PC-9 (cell line): ENCODE measurements around the gene LMBR1L. TPM values are rescaled to one million over a fixed set of nuclear protein-coding genes. Genes with fewer than 3 reads are reported as not detected.

Source experiments
- BruUV-seq: library from RNA; stranded (reverse); fragments of 400-500 nt; replicated peaks from 2 replicates; lab custom pipeline; 2021; lab: Mats Ljungman, UMichigan
- CTCF ChIA-PET: fragments of 300-600 bp; sonication (Branson Sonifier 250); formaldehyde crosslinking; loops from one replicate; lab custom pipeline; 2022; ENCODE audit warnings: antibody characterized with exemption; lab: Charles Lee
- POLR2A ChIA-PET: fragments of 300-600 bp; sonication (Branson Sonifier 250); formaldehyde crosslinking; loops from one replicate; lab custom pipeline; 2022; ENCODE audit warnings: antibody characterized with exemption; ENCODE audit not compliant: unreplicated experiment; lab: Charles Lee
- DNase-seq, 2 experiments: peaks; one replicate each; pipeline versions ENCODE4 v3.0.0 to v3.0.0-alpha.2; 2015 to 2022; ENCODE audit warnings: mixed read lengths in 1 of 2
- H2AFZ ChIP-seq: fragments of 200-600 bp; sonication (generic); 2 replicates; pipeline ENCODE4 v1.8.1; 2017; ENCODE audit warnings: antibody characterized with exemption
- H3F3A ChIP-seq: fragments of 200-600 bp; sonication (generic); 2 replicates; pipeline ENCODE4 v1.8.1; 2017; ENCODE audit warnings: antibody characterized with exemption, mild to moderate bottlenecking, low read depth; ENCODE audit not compliant: insufficient read depth
- H3K27ac ChIP-seq: fragments of 200-600 bp; sonication (generic); 2 replicates; pipeline ENCODE4 v1.6.1; 2016; ENCODE audit warnings: mixed run types
- H3K27me3 ChIP-seq: fragments of 200-600 bp; sonication (generic); 2 replicates; pipeline ENCODE4 v1.6.1; 2016; ENCODE audit warnings: low read depth, mixed run types; ENCODE audit not compliant: insufficient read depth
- H3K36me3 ChIP-seq: fragments of 200-600 bp; sonication (generic); 2 replicates; pipeline ENCODE4 v1.6.1; 2016; ENCODE audit warnings: low read depth, mixed run types
- H3K4me1 ChIP-seq: fragments of 200-600 bp; sonication (generic); replicated peaks from 2 replicates; pipeline ENCODE4 v1.6.1; 2016; ENCODE audit warnings: mixed run types; ENCODE audit not compliant: insufficient read depth
- H3K4me2 ChIP-seq: fragments of 200-600 bp; sonication (generic); 2 replicates; pipeline ENCODE4 v1.6.1; 2017; ENCODE audit warnings: mixed run types
- H3K4me3 ChIP-seq: fragments of 200-600 bp; sonication (generic); 2 replicates; pipeline ENCODE4 v1.6.1; 2016; ENCODE audit warnings: mixed run types
- H3K79me2 ChIP-seq: fragments of 200-600 bp; sonication (generic); 2 replicates; pipeline ENCODE4 v1.6.1; 2017; ENCODE audit warnings: low read depth, mixed run types
- H3K9me2 ChIP-seq: fragments of 200-600 bp; sonication (generic); 2 replicates; pipeline ENCODE4 v1.8.1; 2017; ENCODE audit warnings: mild to moderate bottlenecking; ENCODE audit not compliant: insufficient read depth
- H3K9me3 ChIP-seq: fragments of 200-600 bp; sonication (generic); 2 replicates; pipeline ENCODE4 v1.8.1; 2016; ENCODE audit warnings: low read depth; ENCODE audit not compliant: insufficient read depth
- H4K20me1 ChIP-seq: fragments of 200-600 bp; sonication (generic); 2 replicates; pipeline ENCODE4 v1.8.1; 2017; ENCODE audit not compliant: insufficient read depth
- CTCF ChIP-seq: fragments of 200-600 bp; sonication (generic); conservative IDR thresholded peaks from 2 replicates; pipeline ENCODE4 v1.6.1; 2017; ENCODE audit warnings: mixed run types, antibody characterized with exemption, mild to moderate bottlenecking, moderate library complexity
- EZH2 ChIP-seq: fragments of 200-600 bp; sonication (generic); IDR thresholded peaks from 2 replicates; pipeline ENCODE4 v1.8.0; 2017; ENCODE audit warnings: antibody characterized with exemption, low read depth
- intact Hi-C: fragments of 100-400 bp; cut with micrococcal nuclease; formaldehyde crosslinking; loops from one replicate; pipeline ENCODE4 v1.10.0; 2022; ENCODE audit not compliant: unreplicated experiment
- total RNA-seq: library from RNA; stranded (reverse); gene quantifications from 2 replicates; pipeline ENCODE4 v1.2.3, GENCODE V29; 2021

Gene LMBR1L
- total RNA-seq, 1 experiment from 2014 or later = 53.9 TPM

- intact Hi-C loops = no loop called here
- H3K27ac ChIP-seq = no peak overlapping the region
- CTCF ChIA-PET = interaction anchor here (0.5 to 0.6 kb wide), 2 partner anchors 75 to 82 kb away, joined by 3 to 4 read pairs; no protein-coding TSS in a partner anchor
- H3K4me1 ChIP-seq = no peaks in the 10 kb centered on the region
- POLR2A ChIA-PET = interaction anchor here (0.6 kb wide), 1 partner anchor 383 kb away, joined by 9 read pairs; no protein-coding TSS in a partner anchor
- H3K36me3 ChIP-seq = no peaks in the 10 kb centered on the region
- H3K9me2 ChIP-seq = no peaks in the 10 kb centered on the region
- H2AFZ ChIP-seq = no peak overlapping the region
- H3K27me3 ChIP-seq = no peaks in the 10 kb centered on the region
- no peak overlapping the region for H3K4me2 ChIP-seq
- no TSS peak for BruUV-seq
- H3K9me3 ChIP-seq = no peaks in the 10 kb centered on the region
- no peaks in the 10 kb centered on the region for H4K20me1 ChIP-seq
- TF ChIP-seq CTCF = no peak
- TF ChIP-seq EZH2 = no peak
- H3K4me3 ChIP-seq = no peak overlapping the region
- H3F3A ChIP-seq = no peaks in the 10 kb centered on the region
- no peak for DNase-seq
- H3K79me2 ChIP-seq = no peaks in the 10 kb centered on the region
Measured at GRCh38 chr12:49147384-49147783, 36.7 kb upstream of the LMBR1L start.

GRCh38 chr12:49146406-49146805, 35.8 kb upstream of the LMBR1L start:
- TF ChIP-seq CTCF (no peak), EZH2 (no peak)
- intact Hi-C loops = no loop called here
- H3K4me3 ChIP-seq = no peak overlapping the region
- no peak overlapping the region for H3K4me2 ChIP-seq
- no peaks in the 10 kb centered on the region for H3F3A ChIP-seq
- H3K27ac ChIP-seq = no peak overlapping the region
- no peaks in the 10 kb centered on the region for H3K79me2 ChIP-seq
- H3K4me1 ChIP-seq = no peaks in the 10 kb centered on the region
- H2AFZ ChIP-seq = no peak overlapping the region; the same call in 1 of the 2 replicates
- no peaks in the 10 kb centered on the region for H3K36me3 ChIP-seq
- CTCF ChIA-PET = interaction anchor here (0.6 kb wide), 1 partner anchor 18 kb away, joined by 13 read pairs; no protein-coding TSS in a partner anchor
- no peaks in the 10 kb centered on the region for H3K9me3 ChIP-seq
- POLR2A ChIA-PET = no interaction called here
- H3K9me2 ChIP-seq = no peaks in the 10 kb centered on the region
- H3K27me3 ChIP-seq = no peaks in the 10 kb centered on the region
- DNase-seq = no peak
- BruUV-seq = no TSS peak
- H4K20me1 ChIP-seq = no peaks in the 10 kb centered on the region

- no peaks in the 10 kb centered on the region for H3K9me3 ChIP-seq
- H3K27me3 ChIP-seq = no peaks in the 10 kb centered on the region
- POLR2A ChIA-PET = no interaction called here
- TF ChIP-seq EZH2 = no peak
- no peak for TF ChIP-seq CTCF
- H3K4me2 ChIP-seq = no peak overlapping the region
- H3K79me2 ChIP-seq = no peaks in the 10 kb centered on the region
- H3K9me2 ChIP-seq = no peaks in the 10 kb centered on the region
- H3K4me3 ChIP-seq = no peak overlapping the region
- CTCF ChIA-PET = interaction anchor here (0.9 kb wide), 1 partner anchor 12 kb away, joined by 4 read pairs; no protein-coding TSS in a partner anchor
- no peaks in the 10 kb centered on the region for H3K36me3 ChIP-seq
- no TSS peak for BruUV-seq
- intact Hi-C loops = no loop called here
- no peaks in the 10 kb centered on the region for H3K4me1 ChIP-seq
- no peak for DNase-seq
- H3F3A ChIP-seq = no peaks in the 10 kb centered on the region
- no peak overlapping the region for H2AFZ ChIP-seq
- no peaks in the 10 kb centered on the region for H4K20me1 ChIP-seq
- H3K27ac ChIP-seq = no peak overlapping the region
Measured at GRCh38 chr12:49144384-49144783, 33.7 kb upstream of the LMBR1L start.
